ENCODE data around the gene PPP1R12C.

The PPP1R12C gene

DNA sequence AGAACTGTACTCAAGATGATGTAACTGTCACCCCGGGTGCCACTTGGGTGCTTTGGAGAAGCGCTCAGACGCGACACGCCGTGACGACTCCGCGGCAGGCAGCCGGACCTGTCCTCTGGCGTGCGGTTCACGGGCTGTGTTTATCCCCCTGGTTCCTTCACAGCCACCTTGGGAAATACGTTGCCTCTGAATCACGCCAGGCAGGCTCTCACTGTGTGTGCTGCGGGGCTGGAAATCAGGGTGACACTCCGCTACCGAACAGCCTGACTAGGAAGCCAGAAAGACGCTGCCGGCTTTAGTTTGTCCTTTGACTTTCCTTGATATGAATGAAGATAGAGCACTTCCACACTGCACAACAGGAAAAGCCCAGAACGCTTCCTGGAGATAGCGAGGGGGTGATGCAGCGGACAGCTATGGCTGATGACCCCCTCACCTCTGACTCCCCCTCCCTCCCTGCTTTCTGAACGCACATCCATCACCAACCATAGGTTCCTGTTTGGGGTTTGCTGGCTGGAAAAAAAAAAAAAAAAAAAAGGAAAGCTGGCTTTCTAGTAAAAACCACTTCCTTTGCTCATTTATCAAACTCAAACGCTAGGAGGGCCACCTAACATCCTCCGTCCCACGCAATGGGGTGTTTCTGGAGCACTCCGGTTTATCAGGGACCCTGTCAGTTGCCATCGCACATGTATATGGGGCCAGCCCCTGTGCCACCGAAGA, 75.7 kb downstream of the PPP1R12C start:
- DNase-seq = peak; percentile 29

DNA sequence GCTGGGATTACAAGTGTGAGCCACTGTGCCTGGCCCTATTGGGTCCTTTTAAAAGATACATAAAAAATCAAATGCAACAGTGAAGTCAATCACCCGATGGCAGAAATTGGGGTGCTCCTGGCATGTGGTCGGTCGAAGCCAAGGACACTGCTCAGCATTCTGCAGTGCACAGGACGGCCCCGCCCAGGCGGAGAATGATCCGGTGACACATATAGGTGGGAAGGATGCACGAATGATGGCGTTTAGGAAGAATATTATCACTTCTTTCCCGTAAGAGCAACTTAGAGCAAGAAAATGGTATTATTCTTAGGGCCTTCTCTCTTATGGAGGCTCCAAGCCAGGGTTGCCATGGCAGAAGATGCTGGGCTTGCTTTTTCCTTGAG, 76.2 kb downstream of the PPP1R12C start:
- DNase-seq = no peak
